Activated CD4-positive, CD25-positive, alpha-beta regulatory T cell treated with anti-CD3 and anti-CD28 coated beads, Interleukin-2, amount 50 U/mL, for 72 hours (primary cell): ENCODE data around the gene MEGF9.
"Not testable (repeated sequence)": the region's sequence is repeated elsewhere in the genome, so short reads cannot be mapped to it uniquely, and the experiment has no call there.

ENCODE experiments used
- DNase-seq: peaks from one replicate; pipeline ENCODE4 v3.0.0; 2021

The MEGF9 gene

GRCh38 chr9:120569556-120569955, 144.7 kb downstream of the MEGF9 start:
- DNase-seq: no peak

GRCh38 chr9:120568816-120569215, 145.5 kb downstream of the MEGF9 start:
- DNase-seq: no peak

- DNase-seq: no peak
Measured at GRCh38 chr9:120567874-120568273, 146.4 kb downstream of the MEGF9 start.

GRCh38 chr9:120567081-120567480, 147.2 kb downstream of the MEGF9 start:
- no peak for DNase-seq

- no peak for DNase-seq
Measured at GRCh38 chr9:120564589-120564988, 149.7 kb downstream of the MEGF9 start.

GRCh38 chr9:120562861-120563443, 151.3 kb downstream of the MEGF9 start:
- DNase-seq: no peak

- DNase-seq: no peak
Measured at GRCh38 chr9:120561709-120562108, 152.6 kb downstream of the MEGF9 start.

GRCh38 chr9:120559546-120559945, 154.7 kb downstream of the MEGF9 start:
- DNase-seq: no peak

- DNase-seq: no peak
Measured at GRCh38 chr9:120558454-120558853, 155.8 kb downstream of the MEGF9 start.

- no peak for DNase-seq
Measured at GRCh38 chr9:120557205-120557604, 157.1 kb downstream of the MEGF9 start.

GRCh38 chr9:120556775-120557174, 157.5 kb downstream of the MEGF9 start:
- no peak for DNase-seq

- DNase-seq: no peak
Measured at GRCh38 chr9:120555839-120556238, 158.4 kb downstream of the MEGF9 start.

GRCh38 chr9:120552210-120552704, 162.0 kb downstream of the MEGF9 start:
- not testable (repeated sequence) for DNase-seq
